Measurements from ENCODE around the gene SYNE3. TPM values are rescaled to one million over a fixed set of nuclear protein-coding genes. Genes with fewer than 3 reads are reported as not detected.

Gene SYNE3
- total RNA-seq, 1 experiment from 2014 or later, result 1.9 TPM

DNA sequence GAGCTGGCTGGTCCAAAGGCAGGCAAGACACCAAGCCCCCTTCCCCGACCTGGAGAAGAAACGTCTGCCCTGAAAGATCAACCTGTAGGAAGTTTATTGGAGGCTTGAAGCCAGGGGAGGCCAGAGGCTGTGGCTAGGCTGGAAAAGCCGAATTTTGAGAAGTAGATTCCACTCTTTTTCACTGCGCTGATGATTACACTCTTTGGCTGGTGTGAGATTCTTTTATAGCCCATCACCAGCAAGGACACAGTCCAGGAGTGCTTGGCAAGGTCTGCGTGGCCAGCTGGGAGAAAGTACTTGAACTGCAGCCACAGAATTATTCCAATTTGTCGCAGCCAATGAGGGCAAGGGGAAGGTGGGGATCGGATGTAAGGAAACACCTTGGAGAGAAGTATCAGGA, 45.0 kb downstream of the SYNE3 start:
- ChIA-PET POLR2A (ENCODE audit: unreplicated experiment) (no interaction called here), CTCF (no interaction called here)
- Histone ChIP-seq H2AFZ (no peak overlapping the region), H3K27ac (no peak overlapping the region), H3F3A (ENCODE audit: insufficient read depth, low read depth) (peaks cover 14% of the 10 kb centered on the region; the same call in 1 of the 2 replicates), H3K4me1 (replicated peaks; ENCODE audit: insufficient read depth) (peaks cover 35% of the 10 kb centered on the region), H3K79me2 (ENCODE audit: low read depth) (no peaks in the 10 kb centered on the region), H3K9me3 (ENCODE audit: insufficient read depth, low read depth) (no peaks in the 10 kb centered on the region), H3K4me2 (no peak overlapping the region), H3K4me3 (no peak overlapping the region), H3K27me3 (ENCODE audit: insufficient read depth, low read depth) (no peaks in the 10 kb centered on the region), H3K9me2 (ENCODE audit: insufficient read depth) (no peaks in the 10 kb centered on the region), H4K20me1 (ENCODE audit: insufficient read depth) (no peaks in the 10 kb centered on the region), H3K36me3 (ENCODE audit: low read depth) (no peaks in the 10 kb centered on the region)
- intact Hi-C loops (cut with micrococcal nuclease; ENCODE audit: unreplicated experiment), result no loop called here
- no peak for DNase-seq
- TF ChIP-seq CTCF (conservative IDR thresholded peaks at IDR 0.05) (no peak), EZH2 (IDR thresholded peaks at IDR 0.05; ENCODE audit: low read depth) (no peak)
- no TSS peak for BruUV-seq (replicated peaks)

DNA sequence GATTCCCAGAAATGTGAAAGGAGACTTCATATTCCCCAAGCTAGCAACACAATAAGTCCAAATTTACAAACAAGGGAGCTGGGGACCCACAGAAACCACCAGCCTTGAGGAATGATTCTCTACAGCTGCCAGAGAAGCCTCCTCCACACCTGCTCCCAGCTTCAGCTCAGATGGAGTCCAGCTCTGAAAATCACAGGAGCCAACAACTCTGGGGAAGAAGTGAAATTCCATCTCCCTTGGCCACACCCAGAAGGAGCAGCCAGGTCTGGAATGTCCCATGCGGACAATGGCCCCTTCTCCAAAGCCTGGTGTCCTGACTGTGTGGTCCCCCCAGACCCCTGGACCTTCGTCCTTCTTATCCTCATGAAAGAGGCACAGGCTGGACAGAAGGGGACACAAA, 45.4 kb downstream of the SYNE3 start:
- Histone ChIP-seq H3K36me3 (ENCODE audit: low read depth) (no peaks in the 10 kb centered on the region), H3K4me2 (no peak overlapping the region), H3K9me3 (ENCODE audit: insufficient read depth, low read depth) (no peaks in the 10 kb centered on the region), H3K9me2 (ENCODE audit: insufficient read depth) (no peaks in the 10 kb centered on the region), H3F3A (ENCODE audit: insufficient read depth, low read depth) (peaks cover 14% of the 10 kb centered on the region; the same call in 1 of the 2 replicates), H3K27me3 (ENCODE audit: insufficient read depth, low read depth) (no peaks in the 10 kb centered on the region), H2AFZ (no peak overlapping the region), H4K20me1 (ENCODE audit: insufficient read depth) (no peaks in the 10 kb centered on the region), H3K79me2 (ENCODE audit: low read depth) (no peaks in the 10 kb centered on the region), H3K4me3 (no peak overlapping the region), H3K4me1 (replicated peaks; ENCODE audit: insufficient read depth) (peaks cover 30% of the 10 kb centered on the region), H3K27ac (no peak overlapping the region)
- ChIA-PET POLR2A (ENCODE audit: unreplicated experiment) (no interaction called here), CTCF (no interaction called here)
- no peak for DNase-seq
- intact Hi-C loops (cut with micrococcal nuclease; ENCODE audit: unreplicated experiment), result no loop called here
- BruUV-seq (replicated peaks), result no TSS peak
- TF ChIP-seq CTCF (conservative IDR thresholded peaks at IDR 0.05) (no peak), EZH2 (IDR thresholded peaks at IDR 0.05; ENCODE audit: low read depth) (no peak)

GRCh38 chr14:95469134-95469481, 47.3 kb downstream of the SYNE3 start:
- no TSS peak for BruUV-seq (replicated peaks)
- CTCF ChIA-PET, result no interaction called here
- H3K27ac ChIP-seq, result peak overlapping the region; percentile 78

More at GRCh38 chr14:95469134-95469481, 47.3 kb downstream of the SYNE3 start:
- H3F3A ChIP-seq (ENCODE audit: insufficient read depth, low read depth), result peaks cover 14% of the 10 kb centered on the region; the same call in 1 of the 2 replicates
- H3K4me2 ChIP-seq, result peak overlapping the region; percentile 70
- no peak overlapping the region for H2AFZ ChIP-seq
- H3K27me3 ChIP-seq (ENCODE audit: insufficient read depth, low read depth), result no peaks in the 10 kb centered on the region
- H3K9me3 ChIP-seq (ENCODE audit: insufficient read depth, low read depth), result no peaks in the 10 kb centered on the region
- H3K36me3 ChIP-seq (ENCODE audit: low read depth), result no peaks in the 10 kb centered on the region
- H3K79me2 ChIP-seq (ENCODE audit: low read depth), result no peaks in the 10 kb centered on the region
- H3K4me1 ChIP-seq (replicated peaks; ENCODE audit: insufficient read depth), result peaks cover 23% of the 10 kb centered on the region
- no peaks in the 10 kb centered on the region for H3K9me2 ChIP-seq (ENCODE audit: insufficient read depth)
- no peaks in the 10 kb centered on the region for H4K20me1 ChIP-seq (ENCODE audit: insufficient read depth)
- TF ChIP-seq EZH2 (IDR thresholded peaks at IDR 0.05; ENCODE audit: low read depth) (no peak), CTCF (conservative IDR thresholded peaks at IDR 0.05) (no peak)
- DNase-seq, result no peak
- POLR2A ChIA-PET (ENCODE audit: unreplicated experiment), result interaction anchor here (0.6 kb wide), 1 partner anchor 66 kb away, joined by 3 read pairs; no protein-coding TSS in a partner anchor
- intact Hi-C loops (cut with micrococcal nuclease; ENCODE audit: unreplicated experiment), result loop anchor here (5.0 kb wide), 1 partner anchor 78 kb away; no protein-coding TSS in a partner anchor
- no peak overlapping the region for H3K4me3 ChIP-seq
